SK-N-SH treated with all-trans-retinoic acid at 6 μM for 48 hours (cell line): ENCODE measurements around the gene KRT17.
"Not testable (repeated sequence)": the region's sequence is repeated elsewhere in the genome, so short reads cannot be mapped to it uniquely, and the experiment has no call there.

Source experiments
- ATAC-seq: fragments of 200-7000 bp; cut with Tn5 transposase; 3 replicates; pipeline ENCODE4 v1.9.1; 2020; ENCODE audit warnings: mild to moderate bottlenecking, moderate library complexity
- ARNTL ChIP-seq: fragments of 450-650 bp; formaldehyde crosslinking; IDR thresholded peaks from 2 replicates; pipeline ENCODE4 v1.5.0; 2020; ENCODE audit warnings: low read depth, mild to moderate bottlenecking, moderate library complexity, borderline replicate concordance
- BACH2 ChIP-seq: fragments of 250-450 bp; sonication (Bioruptor Pico); IDR thresholded peaks from 2 replicates; pipeline ENCODE4 v1.9.0; 2021; ENCODE audit warnings: mild to moderate bottlenecking, borderline replicate concordance
- CSDC2 ChIP-seq: fragments of 250-450 bp; sonication (Bioruptor Pico); IDR thresholded peaks from 2 replicates; pipeline ENCODE4 v1.5.0; 2020; ENCODE audit warnings: mild to moderate bottlenecking, moderate library complexity
- ESRRG ChIP-seq: fragments of 250-450 bp; sonication (Bioruptor Pico); IDR thresholded peaks from 2 replicates; pipeline ENCODE4 v1.6.1; 2021; ENCODE audit warnings: mild to moderate bottlenecking
- GLIS3 ChIP-seq: fragments of 250-450 bp; sonication (Bioruptor Pico); IDR thresholded peaks from 2 replicates; pipeline ENCODE4 v1.5.0; 2020; ENCODE audit warnings: mild to moderate bottlenecking, moderate library complexity
- ISL1 ChIP-seq: fragments of 250-450 bp; sonication (Bioruptor Pico); IDR thresholded peaks from 2 replicates; pipeline ENCODE4 v2.1.2; 2022; ENCODE audit warnings: mild to moderate bottlenecking, moderate library complexity
- OSR1 ChIP-seq: fragments of 250-450 bp; sonication (Bioruptor Pico); IDR thresholded peaks from 2 replicates; pipeline ENCODE4 v1.8.0; 2022; ENCODE audit warnings: moderate library complexity, mild to moderate bottlenecking, inconsistent platforms
- PPARA ChIP-seq: fragments of 250-450 bp; sonication (Bioruptor Pico); IDR thresholded peaks from 2 replicates; pipeline ENCODE4 v1.5.0; 2020; ENCODE audit warnings: mild to moderate bottlenecking, borderline replicate concordance
- RARB ChIP-seq: fragments of 250-450 bp; sonication (Bioruptor Pico); IDR thresholded peaks from 2 replicates; pipeline ENCODE4 v1.8.0; 2021; ENCODE audit warnings: mild to moderate bottlenecking, moderate library complexity
- SNAI2 ChIP-seq: fragments of 250-450 bp; sonication (Bioruptor Pico); IDR thresholded peaks from 2 replicates; pipeline ENCODE4 v1.5.0; 2020; ENCODE audit warnings: mild to moderate bottlenecking, moderate library complexity
- TCF4 ChIP-seq: fragments of 250-450 bp; sonication (Bioruptor Pico); IDR thresholded peaks from 2 replicates; pipeline ENCODE4 v1.8.0; 2021; ENCODE audit warnings: mild to moderate bottlenecking, moderate library complexity, borderline replicate concordance
- ZC3H10 ChIP-seq: fragments of 250-450 bp; sonication (Bioruptor Pico); IDR thresholded peaks from 2 replicates; pipeline ENCODE4 v1.5.1; 2021; ENCODE audit warnings: mild to moderate bottlenecking, moderate library complexity
- ZFP3 ChIP-seq: fragments of 250-450 bp; sonication (Bioruptor Pico); IDR thresholded peaks from 2 replicates; pipeline ENCODE4 v1.5.0; 2020; ENCODE audit warnings: mild to moderate bottlenecking, moderate library complexity
- ZFP30 ChIP-seq: fragments of 450-650 bp; formaldehyde crosslinking; IDR thresholded peaks from 2 replicates; pipeline ENCODE4 v1.5.0; 2022; ENCODE audit warnings: mild to moderate bottlenecking, moderate library complexity
- ZNF565 ChIP-seq: fragments of 450-650 bp; formaldehyde crosslinking; conservative IDR thresholded peaks from 2 replicates; pipeline ENCODE4 v1.5.0; 2020; ENCODE audit warnings: low read depth, mild to moderate bottlenecking, moderate library complexity
- ZNF8 ChIP-seq: fragments of 450-650 bp; formaldehyde crosslinking; IDR thresholded peaks from 2 replicates; pipeline ENCODE4 v1.5.0; 2020; ENCODE audit warnings: mild to moderate bottlenecking, moderate library complexity
- TF ChIP-seq, protein P1 (sequence below): fragments of 250-450 bp; sonication (Bioruptor Pico); IDR thresholded peaks from 2 replicates; pipeline ENCODE4 v1.8.0; 2020; ENCODE audit warnings: mild to moderate bottlenecking, moderate library complexity, borderline replicate concordance
- TF ChIP-seq, protein P2 (sequence below): fragments of 250-450 bp; sonication (Bioruptor Pico); IDR thresholded peaks from 2 replicates; pipeline ENCODE4 v1.5.1; 2020; ENCODE audit warnings: low read depth, mild to moderate bottlenecking, moderate library complexity
- TF ChIP-seq, protein P3 (sequence below): fragments of 250-450 bp; sonication (Bioruptor Pico); IDR thresholded peaks from 2 replicates; pipeline ENCODE4 v1.5.0; 2020; ENCODE audit warnings: mild to moderate bottlenecking, moderate library complexity
- TF ChIP-seq, protein P4 (sequence below): fragments of 250-450 bp; sonication (Bioruptor Pico); IDR thresholded peaks from 2 replicates; pipeline ENCODE4 v1.5.1; 2021; ENCODE audit warnings: mild to moderate bottlenecking, moderate library complexity

Gene KRT17

DNA sequence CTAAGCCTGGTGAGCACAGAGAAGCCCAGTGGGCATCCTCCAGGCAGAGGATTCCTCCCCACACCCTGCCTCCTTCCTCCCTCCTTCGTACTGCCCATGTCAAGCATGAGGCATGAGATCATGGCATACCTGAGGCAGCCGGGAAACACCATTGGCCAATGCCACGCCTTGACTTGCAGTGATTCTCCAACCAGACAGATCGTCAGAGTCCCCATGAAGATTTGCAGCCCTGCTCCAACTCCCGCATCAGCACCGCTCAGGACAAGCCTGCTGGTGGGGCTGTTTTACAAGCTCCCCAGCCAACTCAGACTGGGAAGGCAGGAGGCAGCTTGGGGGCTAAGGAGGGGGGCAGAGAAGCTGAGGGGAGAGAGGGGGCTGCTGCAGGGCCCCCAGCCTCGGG, 8.9 kb downstream of the KRT17 start:
- ATAC-seq: no peak
- TF ChIP-seq CSDC2 (CRISPR knock-in tag): no peak
- TF ChIP-seq, protein P1, sequence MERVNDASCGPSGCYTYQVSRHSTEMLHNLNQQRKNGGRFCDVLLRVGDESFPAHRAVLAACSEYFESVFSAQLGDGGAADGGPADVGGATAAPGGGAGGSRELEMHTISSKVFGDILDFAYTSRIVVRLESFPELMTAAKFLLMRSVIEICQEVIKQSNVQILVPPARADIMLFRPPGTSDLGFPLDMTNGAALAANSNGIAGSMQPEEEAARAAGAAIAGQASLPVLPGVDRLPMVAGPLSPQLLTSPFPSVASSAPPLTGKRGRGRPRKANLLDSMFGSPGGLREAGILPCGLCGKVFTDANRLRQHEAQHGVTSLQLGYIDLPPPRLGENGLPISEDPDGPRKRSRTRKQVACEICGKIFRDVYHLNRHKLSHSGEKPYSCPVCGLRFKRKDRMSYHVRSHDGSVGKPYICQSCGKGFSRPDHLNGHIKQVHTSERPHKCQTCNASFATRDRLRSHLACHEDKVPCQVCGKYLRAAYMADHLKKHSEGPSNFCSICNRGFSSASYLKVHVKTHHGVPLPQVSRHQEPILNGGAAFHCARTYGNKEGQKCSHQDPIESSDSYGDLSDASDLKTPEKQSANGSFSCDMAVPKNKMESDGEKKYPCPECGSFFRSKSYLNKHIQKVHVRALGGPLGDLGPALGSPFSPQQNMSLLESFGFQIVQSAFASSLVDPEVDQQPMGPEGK (CRISPR knock-in tag): no peak
- TF ChIP-seq ESRRG (CRISPR knock-in tag): no peak
- TF ChIP-seq, protein P2, sequence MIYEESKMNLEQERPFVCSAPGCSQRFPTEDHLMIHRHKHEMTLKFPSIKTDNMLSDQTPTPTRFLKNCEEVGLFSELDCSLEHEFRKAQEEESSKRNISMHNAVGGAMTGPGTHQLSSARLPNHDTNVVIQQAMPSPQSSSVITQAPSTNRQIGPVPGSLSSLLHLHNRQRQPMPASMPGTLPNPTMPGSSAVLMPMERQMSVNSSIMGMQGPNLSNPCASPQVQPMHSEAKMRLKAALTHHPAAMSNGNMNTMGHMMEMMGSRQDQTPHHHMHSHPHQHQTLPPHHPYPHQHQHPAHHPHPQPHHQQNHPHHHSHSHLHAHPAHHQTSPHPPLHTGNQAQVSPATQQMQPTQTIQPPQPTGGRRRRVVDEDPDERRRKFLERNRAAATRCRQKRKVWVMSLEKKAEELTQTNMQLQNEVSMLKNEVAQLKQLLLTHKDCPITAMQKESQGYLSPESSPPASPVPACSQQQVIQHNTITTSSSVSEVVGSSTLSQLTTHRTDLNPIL (CRISPR knock-in tag): no peak
- no peak for TF ChIP-seq BACH2 (CRISPR knock-in tag)
- TF ChIP-seq ZFP30 (CRISPR knock-in tag): no peak
- TF ChIP-seq, protein P3, sequence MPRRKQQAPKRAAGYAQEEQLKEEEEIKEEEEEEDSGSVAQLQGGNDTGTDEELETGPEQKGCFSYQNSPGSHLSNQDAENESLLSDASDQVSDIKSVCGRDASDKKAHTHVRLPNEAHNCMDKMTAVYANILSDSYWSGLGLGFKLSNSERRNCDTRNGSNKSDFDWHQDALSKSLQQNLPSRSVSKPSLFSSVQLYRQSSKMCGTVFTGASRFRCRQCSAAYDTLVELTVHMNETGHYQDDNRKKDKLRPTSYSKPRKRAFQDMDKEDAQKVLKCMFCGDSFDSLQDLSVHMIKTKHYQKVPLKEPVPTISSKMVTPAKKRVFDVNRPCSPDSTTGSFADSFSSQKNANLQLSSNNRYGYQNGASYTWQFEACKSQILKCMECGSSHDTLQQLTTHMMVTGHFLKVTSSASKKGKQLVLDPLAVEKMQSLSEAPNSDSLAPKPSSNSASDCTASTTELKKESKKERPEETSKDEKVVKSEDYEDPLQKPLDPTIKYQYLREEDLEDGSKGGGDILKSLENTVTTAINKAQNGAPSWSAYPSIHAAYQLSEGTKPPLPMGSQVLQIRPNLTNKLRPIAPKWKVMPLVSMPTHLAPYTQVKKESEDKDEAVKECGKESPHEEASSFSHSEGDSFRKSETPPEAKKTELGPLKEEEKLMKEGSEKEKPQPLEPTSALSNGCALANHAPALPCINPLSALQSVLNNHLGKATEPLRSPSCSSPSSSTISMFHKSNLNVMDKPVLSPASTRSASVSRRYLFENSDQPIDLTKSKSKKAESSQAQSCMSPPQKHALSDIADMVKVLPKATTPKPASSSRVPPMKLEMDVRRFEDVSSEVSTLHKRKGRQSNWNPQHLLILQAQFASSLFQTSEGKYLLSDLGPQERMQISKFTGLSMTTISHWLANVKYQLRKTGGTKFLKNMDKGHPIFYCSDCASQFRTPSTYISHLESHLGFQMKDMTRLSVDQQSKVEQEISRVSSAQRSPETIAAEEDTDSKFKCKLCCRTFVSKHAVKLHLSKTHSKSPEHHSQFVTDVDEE (CRISPR knock-in tag): no peak
- no peak for TF ChIP-seq RARB (CRISPR knock-in tag)
- TF ChIP-seq SNAI2 (CRISPR knock-in tag): no peak
- TF ChIP-seq ZNF565 (CRISPR knock-in tag): no peak
- no peak for TF ChIP-seq ARNTL (CRISPR knock-in tag)
- TF ChIP-seq TCF4 (CRISPR knock-in tag): no peak
- no peak for TF ChIP-seq PPARA (CRISPR knock-in tag)
- no peak for TF ChIP-seq ZNF8
- TF ChIP-seq, protein P4, sequence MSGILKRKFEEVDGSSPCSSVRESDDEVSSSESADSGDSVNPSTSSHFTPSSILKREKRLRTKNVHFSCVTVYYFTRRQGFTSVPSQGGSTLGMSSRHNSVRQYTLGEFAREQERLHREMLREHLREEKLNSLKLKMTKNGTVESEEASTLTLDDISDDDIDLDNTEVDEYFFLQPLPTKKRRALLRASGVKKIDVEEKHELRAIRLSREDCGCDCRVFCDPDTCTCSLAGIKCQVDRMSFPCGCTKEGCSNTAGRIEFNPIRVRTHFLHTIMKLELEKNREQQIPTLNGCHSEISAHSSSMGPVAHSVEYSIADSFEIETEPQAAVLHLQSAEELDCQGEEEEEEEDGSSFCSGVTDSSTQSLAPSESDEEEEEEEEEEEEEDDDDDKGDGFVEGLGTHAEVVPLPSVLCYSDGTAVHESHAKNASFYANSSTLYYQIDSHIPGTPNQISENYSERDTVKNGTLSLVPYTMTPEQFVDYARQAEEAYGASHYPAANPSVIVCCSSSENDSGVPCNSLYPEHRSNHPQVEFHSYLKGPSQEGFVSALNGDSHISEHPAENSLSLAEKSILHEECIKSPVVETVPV (CRISPR knock-in tag): no peak
- no peak for TF ChIP-seq ZFP3 (CRISPR knock-in tag)
- no peak for TF ChIP-seq ISL1
- no peak for TF ChIP-seq OSR1 (CRISPR knock-in tag)
- no peak for TF ChIP-seq ZC3H10 (CRISPR knock-in tag)
- TF ChIP-seq GLIS3: no peak

DNA sequence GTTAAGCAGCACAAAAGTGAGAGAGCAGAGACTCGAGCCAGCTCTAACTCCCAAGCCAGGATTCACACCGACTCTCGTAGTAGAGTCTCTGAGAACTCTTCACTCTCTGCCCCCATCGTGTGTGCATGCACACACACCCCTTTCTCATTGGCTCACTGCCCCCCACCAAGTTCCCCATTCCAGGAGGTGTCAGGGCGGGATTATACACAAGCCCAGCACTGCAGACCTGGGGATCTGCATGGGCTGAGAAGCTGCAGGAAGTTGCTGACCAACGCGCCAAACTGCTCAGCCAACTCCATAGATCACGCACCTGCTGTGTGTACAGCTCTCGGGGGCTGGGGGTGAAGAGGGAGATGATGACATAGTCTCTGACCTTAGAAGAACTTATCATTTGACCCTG, 9.6 kb downstream of the KRT17 start:
- ATAC-seq: not testable (repeated sequence)

DNA sequence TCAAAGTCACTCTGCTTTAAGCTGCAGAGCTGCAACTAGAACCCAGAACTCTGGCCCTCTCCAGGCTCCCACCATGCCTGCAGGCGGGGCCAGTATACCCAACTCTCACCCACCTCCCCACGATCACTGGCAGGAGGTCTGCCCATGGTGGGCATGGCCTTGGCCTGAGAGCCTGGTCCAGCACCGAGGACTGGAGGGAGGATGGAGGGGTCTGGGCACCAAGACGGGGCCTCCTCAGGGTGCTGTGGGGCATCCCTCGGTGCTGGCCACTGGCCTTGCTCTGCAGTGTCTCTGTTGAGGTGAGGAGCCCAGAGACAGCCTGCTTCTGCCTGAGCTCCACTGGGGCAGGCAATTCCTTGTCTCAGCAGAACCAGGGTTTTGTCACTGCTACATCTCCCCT, 10.3 kb downstream of the KRT17 start:
- TF ChIP-seq, protein P1 (CRISPR knock-in tag): no peak
- TF ChIP-seq, all 23 proteins: peak for 0
- no peak for ATAC-seq
